ENCODE results near the gene OXNAD1.

GRCh38 chr3:16224325-16224724 lies 40.7 kb upstream of the OXNAD1 start:
- no peak for TF ChIP-seq CTCF (IDR thresholded peaks at IDR 0.05)
- TF ChIP-seq POLR2A (IDR thresholded peaks at IDR 0.05) = no peak
- TF ChIP-seq EP300 (IDR thresholded peaks at IDR 0.05) = no peak
